Measurements from ENCODE around the gene C10orf90.

The C10orf90 gene

GRCh38 chr10:126380352-126381076 lies 290.0 kb downstream of the C10orf90 start:
- no peak for TF ChIP-seq EGR1 (IDR thresholded peaks at IDR 0.05)

- TF ChIP-seq CEBPB (IDR thresholded peaks at IDR 0.05) (no peak), NFIC (IDR thresholded peaks at IDR 0.05) (no peak), CREB1 (IDR thresholded peaks at IDR 0.05; ENCODE audit: low read depth) (no peak), EGR1 (IDR thresholded peaks at IDR 0.05) (no peak), YY1 (IDR thresholded peaks at IDR 0.05; ENCODE audit: low read depth) (no peak), FOXM1 (IDR thresholded peaks at IDR 0.05; ENCODE audit: borderline replicate concordance, low read depth) (no peak), REST (IDR thresholded peaks at IDR 0.05; ENCODE audit: low read depth) (no peak), TAF1 (IDR thresholded peaks at IDR 0.05; ENCODE audit: low read depth) (no peak), USF1 (IDR thresholded peaks at IDR 0.05) (no peak), TEAD4 (IDR thresholded peaks at IDR 0.05) (no peak), TCF12 (IDR thresholded peaks at IDR 0.05; ENCODE audit: low read depth) (no peak)
These were observed 293.5 kb downstream of the C10orf90 start for GRCh38 chr10:126376956-126377355.

- TF ChIP-seq TEAD4 (IDR thresholded peaks at IDR 0.05) (no peak), RAD21 (IDR thresholded peaks at IDR 0.05; ENCODE audit: low read depth) (no peak), ZBTB7A (IDR thresholded peaks at IDR 0.05; ENCODE audit: low read depth) (no peak), EP300 (IDR thresholded peaks at IDR 0.05; ENCODE audit: borderline replicate concordance) (no peak), NFIC (IDR thresholded peaks at IDR 0.05) (no peak), REST (IDR thresholded peaks at IDR 0.05; ENCODE audit: low read depth) (no peak), YY1 (IDR thresholded peaks at IDR 0.05; ENCODE audit: low read depth) (no peak), USF1 (IDR thresholded peaks at IDR 0.05) (no peak), FOXM1 (IDR thresholded peaks at IDR 0.05; ENCODE audit: borderline replicate concordance, low read depth) (no peak), TAF1 (IDR thresholded peaks at IDR 0.05; ENCODE audit: low read depth) (no peak), CEBPB (IDR thresholded peaks at IDR 0.05) (no peak)
These were observed 294.5 kb downstream of the C10orf90 start for GRCh38 chr10:126375926-126376554.

- no peak for TF ChIP-seq TEAD4 (IDR thresholded peaks at IDR 0.05)
- no peak for TF ChIP-seq TAF1 (IDR thresholded peaks at IDR 0.05; ENCODE audit: low read depth)
- TF ChIP-seq REST (IDR thresholded peaks at IDR 0.05; ENCODE audit: low read depth): no peak
- TF ChIP-seq FOXM1 (IDR thresholded peaks at IDR 0.05; ENCODE audit: borderline replicate concordance, low read depth): no peak
- TF ChIP-seq USF1 (IDR thresholded peaks at IDR 0.05): no peak
- TF ChIP-seq EP300 (IDR thresholded peaks at IDR 0.05; ENCODE audit: borderline replicate concordance): no peak
- no peak for TF ChIP-seq RAD21 (IDR thresholded peaks at IDR 0.05; ENCODE audit: low read depth)
- TF ChIP-seq NFIC (IDR thresholded peaks at IDR 0.05): no peak
- no peak for TF ChIP-seq YY1 (IDR thresholded peaks at IDR 0.05; ENCODE audit: low read depth)
- TF ChIP-seq MAX (IDR thresholded peaks at IDR 0.05): no peak
- no peak for TF ChIP-seq CREB1 (IDR thresholded peaks at IDR 0.05; ENCODE audit: low read depth)
- no peak for TF ChIP-seq TCF12 (IDR thresholded peaks at IDR 0.05; ENCODE audit: low read depth)
- no peak for TF ChIP-seq CEBPB (IDR thresholded peaks at IDR 0.05)
These were observed 295.2 kb downstream of the C10orf90 start for GRCh38 chr10:126375299-126375698.

Measured in Ishikawa (cell line).